Heart right ventricle (tissue), 16 donors: Measurements from ENCODE around the gene BFSP1. TPM values are rescaled to one million over a fixed set of nuclear protein-coding genes. Genes with fewer than 3 reads are reported as not detected.

Source experiments
- ATAC-seq, 8 donors: fragments of 200-7000 bp; cut with Tn5 transposase; one replicate each; pipeline ENCODE4 v1.9.1; 2020; ENCODE audit warnings: mild to moderate bottlenecking in 8 of 8, moderate library complexity in 8 of 8, moderate number of reproducible peaks in 1 of 8
- DNase-seq, 2 donors: peaks; one replicate each; pipeline ENCODE4 v3.0.0-alpha.2; 2020
- H3K27ac ChIP-seq, 10 donors: fragments of 200-600 bp; sonication (generic) in 2 of 10; one replicate each; pipeline versions ENCODE4 v1.5.0 to v1.8.0; 2020 to 2022; ENCODE audit warnings: mild to moderate bottlenecking in 3 of 10
- H3K27me3 ChIP-seq, 7 donors: fragments of 200-600 bp; one replicate each; pipeline ENCODE4 v1.8.0; 2021 to 2022; ENCODE audit warnings: mild to moderate bottlenecking in 2 of 7
- H3K36me3 ChIP-seq, 9 donors: fragments of 200-600 bp; sonication (generic) in 1 of 9; one replicate each; pipeline versions ENCODE4 v1.5.0 to v1.8.0; 2020 to 2022; ENCODE audit warnings: mild to moderate bottlenecking in 2 of 9
- H3K4me1 ChIP-seq, 9 donors: fragments of 200-600 bp; sonication (generic) in 1 of 9; one replicate each; pipeline versions ENCODE4 v1.5.0 to v1.8.0; 2020 to 2022; ENCODE audit warnings: mild to moderate bottlenecking in 4 of 9
- H3K4me3 ChIP-seq, 10 donors: fragments of 200-600 bp; sonication (generic) in 2 of 10; one replicate each; pipeline versions ENCODE4 v1.5.0 to v1.8.0; 2020 to 2022; ENCODE audit warnings: mild to moderate bottlenecking in 7 of 10, moderate library complexity in 2 of 10
- H3K9me3 ChIP-seq, 11 donors: fragments of 200-600 bp in 10 of 11; sonication (generic) in 2 of 11; one replicate each; pipeline versions ENCODE4 v1.5.0 to v1.8.0; 2013 to 2022; ENCODE audit warnings: mild to moderate bottlenecking in 2 of 11, control low read depth in 1 of 11, moderate library complexity in 1 of 11
- CTCF ChIP-seq, 9 donors: fragments of 200-600 bp; sonication (generic) in 2 of 9; IDR thresholded peaks; one replicate each; pipeline versions ENCODE4 v1.5.0 to v1.8.0; 2021 to 2022; ENCODE audit warnings: antibody characterized with exemption in 9 of 9, mild to moderate bottlenecking in 5 of 9, moderate library complexity in 1 of 9
- WGBS, 2 donors: extraction: QIAGEN DNeasy Blood & Tissue Kit; methylation state at CpG; one replicate each; pipeline ENCODE4 v1.1.7; 2013; ENCODE audit warnings: inconsistent platforms in 1 of 2; 5-methylcytosine and 5-hydroxymethylcytosine counted together
- intact Hi-C, 10 donors: fragments of 100-400 bp; cut with DNase I; formaldehyde crosslinking; loops; one replicate each; pipeline versions ENCODE4 v1.11.1 to v1.14.2; 2022
- polyA plus RNA-seq, 2 donors: library from polyadenylated mRNA; stranded (reverse); fragments of 200-250 nt; gene quantifications; one replicate each; pipeline ENCODE4 v1.2.3, GENCODE V29; 2013
- total RNA-seq, 10 donors: library from RNA; stranded (reverse); fragmentation: NEBNext Ultra II Directional in 3 of 10; extraction: Animal tissue kit (Norgen Biotek cat#: 25700) in 3 of 10; gene quantifications; one replicate each; pipeline versions ENCODE4 v1.2.1 to v1.2.4, GENCODE V29; 2021 to 2023
- donor health status: Arrhythmogenic right ventricular cardiomyopathy.
- donor health status: ischemic (EF 13 %, LVEDD 7.1; RV severe dilation, severe dysfunction).
- donor health status: healthy with polysubstance abuse.
- donor health status: DM: no; HTN: yes; CAD: no.
- donor health status: DM: no; HTN: no; CAD: no.
- donor health status: ischemic (EF 25% LVEDD 6.9; RV normal size, moderate dysfunction).
- donor health status: ischemic (EF 25% LVEDD 5.7; RV mildly dilated, moderate dysfunction).
- donor health status: healthy.
- donor health status: DM: yes; HTN: yes; CAD: no.
- donor health status: Ischemic cardiomyopathy.
- donor health status: ischemic (EF 35%, LVEDD 5.7; RV mildly dilated, moderate dysfunction).
- donor health status: nonischemic (EF 11% LVEDD 7.7; RV severe dilation, severe dysfunction).
- donor health status: DM: yes; HTN: yes; CAD: no.
- donor health status: PGD.
- donor health status: ischemic (EF 29% LVEDD 5.4; RV normal size, mild dysfunction).
- donor health status: nonischemic (EF 23%, LVEDD 6.1; RV moderate dilation, normal function).

BFSP1 gene
- total and polyA plus RNA-seq, 12 donors: 0.19 to 1.9 (median 0.61) TPM

GRCh38 chr20:17503301-17504065 is 27.7 kb downstream of the BFSP1 start:
- Histone ChIP-seq H3K9me3 (no peaks in the 10 kb centered on the region), H3K4me1 (peaks cover 0 to 19% (median 8%) of the 10 kb centered on the region in 9 donors), H3K4me3 (no peak overlapping the region), H3K27ac (no peak overlapping the region), H3K27me3 (no peaks in the 10 kb centered on the region), H3K36me3 (no peaks in the 10 kb centered on the region)
- WGBS, 2 donors: 76 to 81% methylated on average over 6 of the region's 6 CpGs
- no peak for ATAC-seq
- no peak for DNase-seq
- intact Hi-C loops: loop anchor here (1.0 to 10.0 kb wide), 12 partner anchors 111 to 781 kb away; partner anchors contain the start of gene ZNF133 (in 3 of the 10)
- no peak for TF ChIP-seq CTCF (IDR thresholded peaks at IDR 0.05)

GRCh38 chr20:17502105-17502504 is 29.1 kb downstream of the BFSP1 start:
- Histone ChIP-seq H3K9me3 (no peaks in the 10 kb centered on the region), H3K4me1 (peaks cover 0 to 19% (median 10%) of the 10 kb centered on the region in 9 donors), H3K4me3 (no peak overlapping the region), H3K36me3 (no peaks in the 10 kb centered on the region), H3K27me3 (no peaks in the 10 kb centered on the region), H3K27ac (no peak overlapping the region)
- 82 to 86% methylated on average over 4 of the region's 4 CpGs for WGBS, 2 donors
- TF ChIP-seq CTCF (IDR thresholded peaks at IDR 0.05): no peak
- ATAC-seq (no peak), DNase-seq (no peak)
- intact Hi-C loops: loop anchor here in 9 of 10 donors (5.0 to 10.0 kb wide), 7 partner anchors 113 to 783 kb away; partner anchors contain the start of gene ZNF133 (in 3 of the 9)

- 83 to 91% methylated on average over 9 of the region's 9 CpGs for WGBS, 2 donors
- H3K27me3 ChIP-seq: no peaks in the 10 kb centered on the region
- no peaks in the 10 kb centered on the region for H3K36me3 ChIP-seq
- intact Hi-C loops: loop anchor here in 9 of 10 donors (5.0 to 10.0 kb wide), 7 partner anchors 113 to 783 kb away; partner anchors contain the start of gene ZNF133 (in 3 of the 9)
- H3K4me1 ChIP-seq: peaks cover 0 to 19% (median 10%) of the 10 kb centered on the region in 9 donors
- ATAC-seq (no peak), DNase-seq (no peak)
- H3K27ac ChIP-seq: no peak overlapping the region
- no peak overlapping the region for H3K4me3 ChIP-seq
- no peak for TF ChIP-seq CTCF (IDR thresholded peaks at IDR 0.05)
- H3K9me3 ChIP-seq: no peaks in the 10 kb centered on the region
These were observed 29.5 kb downstream of the BFSP1 start for GRCh38 chr20:17501701-17502100.

GRCh38 chr20:17500826-17501225 is 30.4 kb downstream of the BFSP1 start:
- 86 to 91% methylated on average over 7 of the region's 7 CpGs for whole genome bisulfite sequencing, 2 donors
- H3K4me3 ChIP-seq: no peak overlapping the region
- intact Hi-C loops: loop anchor here in 9 of 10 donors (5.0 to 10.0 kb wide), 7 partner anchors 114 to 784 kb away; partner anchors contain the start of gene ZNF133 (in 3 of the 9)
- DNase-seq: no peak
- H3K27ac ChIP-seq: no peak overlapping the region
- no peak for ATAC-seq
- H3K27me3 ChIP-seq: no peaks in the 10 kb centered on the region
- TF ChIP-seq CTCF (IDR thresholded peaks at IDR 0.05): no peak
- no peaks in the 10 kb centered on the region for H3K36me3 ChIP-seq
- H3K9me3 ChIP-seq: no peaks in the 10 kb centered on the region
- H3K4me1 ChIP-seq: peaks cover 0 to 17% (median 10%) of the 10 kb centered on the region in 9 donors
